Suprapubic skin (tissue), 4 donors: ENCODE results near the gene LGI1.

Experiments used
- CTCF ChIP-seq, 2 donors: fragments of 200-600 bp in 1 of 2; fragments of 450-650 bp in 1 of 2; sonication (generic) in 1 of 2; IDR thresholded peaks; one replicate each; pipeline ENCODE4 v1.5.1; 2016 to 2019; ENCODE audit warnings: antibody characterized with exemption in 2 of 2, mild to moderate bottlenecking in 1 of 2, moderate library complexity in 1 of 2
- EP300 ChIP-seq: sonication (generic); formaldehyde crosslinking; IDR thresholded peaks from one replicate; pipeline ENCODE4 v1.6.1; 2017; ENCODE audit warnings: antibody characterized with exemption
- POLR2A ChIP-seq, 2 donors: fragments of 450-650 bp; IDR thresholded peaks; one replicate each; pipeline ENCODE4 v1.6.1; 2017; ENCODE audit warnings: antibody characterized with exemption in 2 of 2, mild to moderate bottlenecking in 2 of 2, moderate library complexity in 2 of 2
- POLR2AphosphoS5 ChIP-seq, 3 donors: sonication (generic); formaldehyde crosslinking; IDR thresholded peaks; one replicate each; pipeline ENCODE4 v1.6.1; 2017; ENCODE audit warnings: antibody characterized with exemption in 3 of 3

GRCh38 chr10:93741367-93741766 is 16.4 kb upstream of the LGI1 start:
- TF ChIP-seq CTCF (IDR thresholded peaks at IDR 0.05) (no peak), POLR2AphosphoS5 (IDR thresholded peaks at IDR 0.05) (no peak), EP300 (no peak), POLR2A (IDR thresholded peaks at IDR 0.05) (no peak)
